IPS-18c (cell line): ENCODE measurements around the gene IL17RE.
"Not testable (repeated sequence)": the region's sequence is repeated elsewhere in the genome, so short reads cannot be mapped to it uniquely, and the experiment has no call there.

ENCODE experiments used
- H3K4me3 ChIP-seq: 2 replicates; pipeline ENCODE4 v1.7.0; 2013; ENCODE audit warnings: low read depth, mild to moderate bottlenecking, low read length, moderate library complexity; ENCODE audit not compliant: insufficient read depth
- H3K9me3 ChIP-seq: one replicate; pipeline ENCODE4 v1.6.1; 2013; ENCODE audit warnings: mild to moderate bottlenecking, low read length, moderate library complexity; ENCODE audit not compliant: control insufficient read depth, insufficient read depth

IL17RE gene

DNA sequence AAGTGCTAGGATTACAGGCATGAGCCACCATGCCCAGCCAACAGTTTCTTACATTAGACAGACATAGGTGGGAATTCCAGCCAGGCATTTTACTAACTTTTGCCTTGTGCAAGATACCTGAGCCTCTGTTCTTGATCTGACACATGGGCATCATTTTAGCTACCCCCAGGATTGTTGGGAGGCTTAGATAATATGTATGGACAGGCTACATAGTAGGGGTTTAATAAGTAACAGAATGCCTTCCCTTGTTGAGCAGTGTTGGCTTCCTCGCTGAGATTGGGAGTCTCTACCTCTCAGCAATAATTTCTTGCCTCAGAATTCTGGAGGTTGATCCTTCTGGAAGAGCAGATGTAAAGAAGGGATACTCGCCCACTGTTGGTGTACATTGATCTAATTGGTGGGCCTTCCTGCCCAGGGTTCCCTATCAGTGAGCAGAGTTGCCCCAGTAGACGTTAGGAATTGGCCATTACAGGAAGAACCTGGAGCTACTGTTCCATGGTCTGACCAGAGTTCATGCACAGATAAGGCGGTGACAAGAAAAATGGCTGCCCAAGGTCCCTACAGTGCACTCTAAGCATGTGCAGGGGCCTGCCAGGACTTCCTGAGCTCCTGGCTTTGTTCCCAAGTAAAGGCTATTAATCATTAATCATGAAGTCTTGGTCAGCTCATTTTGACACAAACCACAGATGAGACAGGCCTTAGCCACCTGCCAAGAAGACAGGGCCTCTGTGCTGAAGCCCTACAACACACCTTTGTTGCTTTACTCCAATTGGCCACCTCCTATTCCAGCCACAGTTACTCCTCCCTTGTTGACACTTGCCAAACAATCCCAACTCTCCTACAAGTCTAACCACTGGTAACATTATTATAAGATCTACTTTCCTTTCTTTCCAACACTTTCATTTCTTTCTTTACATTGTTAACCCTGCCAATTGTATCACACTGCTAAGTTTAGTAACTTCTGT, 5.0 kb upstream of the IL17RE start:
- H3K4me3 ChIP-seq, result no peak overlapping the region
- H3K9me3 ChIP-seq, result no peaks in the 10 kb centered on the region

DNA sequence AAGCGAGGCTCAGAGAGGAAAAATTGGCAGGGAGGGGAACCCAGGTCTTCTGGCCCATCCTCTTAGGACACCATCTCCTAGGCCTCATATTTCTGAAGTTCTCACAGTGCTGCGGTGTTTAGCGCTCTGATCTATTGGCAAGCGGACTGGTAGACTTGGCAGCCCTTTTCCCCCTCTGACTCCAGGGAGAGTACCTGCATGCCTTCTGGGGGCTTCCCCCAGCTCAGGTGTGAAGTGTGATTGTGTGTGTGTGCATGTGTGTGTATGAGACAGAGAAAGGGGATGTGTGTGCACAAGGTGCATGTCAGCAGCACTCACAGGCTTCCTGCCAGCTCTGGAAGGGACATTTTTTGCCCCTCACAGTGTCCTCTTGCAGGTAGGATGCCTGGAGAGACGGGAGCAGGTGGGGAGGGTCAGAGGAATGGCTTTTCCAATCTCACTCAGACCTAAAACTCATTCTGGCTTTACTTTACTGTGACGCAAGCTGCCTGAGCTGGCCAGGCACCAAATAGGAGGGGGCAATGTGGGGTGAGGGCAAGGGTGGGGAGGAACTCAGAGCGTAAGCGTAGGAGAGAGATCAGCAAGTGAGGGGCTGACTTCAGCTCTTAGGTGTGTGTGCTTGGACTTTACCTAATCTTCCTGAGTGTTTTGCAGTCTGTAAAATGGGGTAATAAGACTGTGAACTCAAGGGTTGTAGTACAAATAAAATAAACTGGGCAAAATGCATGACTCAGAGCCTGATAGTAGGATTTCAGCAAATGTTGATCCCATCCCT, 4.0 kb upstream of the IL17RE start:
- Histone ChIP-seq H3K4me3 (no peak overlapping the region), H3K9me3 (no peaks in the 10 kb centered on the region)

DNA sequence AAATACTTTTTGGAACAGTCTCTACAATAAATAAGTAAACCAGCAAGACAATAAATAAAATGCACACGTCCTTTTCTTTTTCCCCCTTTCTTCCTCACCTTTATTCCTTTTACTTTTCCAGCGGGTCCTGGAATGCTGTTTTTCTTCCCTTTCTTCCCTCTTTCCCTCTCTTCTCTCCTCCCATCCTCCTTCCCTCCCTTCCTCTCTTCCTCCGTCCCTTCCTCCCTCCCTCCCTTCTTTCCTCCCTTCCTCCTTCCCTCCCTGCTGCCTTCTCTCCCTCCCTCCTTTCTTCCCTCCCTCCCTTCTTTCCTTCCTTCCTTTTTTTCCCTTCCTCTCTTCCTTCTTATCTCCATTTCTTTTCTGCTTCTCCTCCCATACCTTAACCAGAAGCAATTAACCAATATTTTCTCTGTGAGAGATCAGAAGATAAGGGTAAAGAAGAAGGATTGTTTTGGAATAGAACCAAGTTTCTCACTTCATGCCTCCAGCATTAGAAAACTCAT, 3.3 kb upstream of the IL17RE start:
- H3K4me3 ChIP-seq, result no peak overlapping the region
- no peaks in the 10 kb centered on the region for H3K9me3 ChIP-seq

DNA sequence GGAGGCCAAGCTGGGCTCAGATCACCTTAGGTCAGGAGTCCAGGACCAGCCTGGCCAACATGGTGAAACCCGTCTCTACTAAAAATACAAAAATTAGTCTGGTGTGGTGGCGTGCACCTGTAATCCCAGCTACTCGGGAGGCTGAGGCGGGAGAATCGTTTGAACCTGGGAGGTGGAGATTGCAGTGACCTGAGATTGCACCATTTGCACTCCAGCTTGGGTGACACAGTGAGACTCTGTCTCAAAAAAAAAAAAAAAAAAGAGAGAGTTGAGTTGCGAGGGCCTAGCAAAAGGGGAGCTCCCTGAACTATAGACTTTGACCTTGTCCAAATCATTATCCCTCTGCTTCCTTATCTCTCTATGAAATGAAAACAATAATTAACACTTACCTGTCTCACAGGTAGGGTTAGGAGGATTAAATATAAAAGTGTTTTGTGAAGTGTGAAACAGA, 1.7 kb upstream of the IL17RE start:
- H3K9me3 ChIP-seq, H3K4me3 ChIP-seq: not testable (repeated sequence)

DNA sequence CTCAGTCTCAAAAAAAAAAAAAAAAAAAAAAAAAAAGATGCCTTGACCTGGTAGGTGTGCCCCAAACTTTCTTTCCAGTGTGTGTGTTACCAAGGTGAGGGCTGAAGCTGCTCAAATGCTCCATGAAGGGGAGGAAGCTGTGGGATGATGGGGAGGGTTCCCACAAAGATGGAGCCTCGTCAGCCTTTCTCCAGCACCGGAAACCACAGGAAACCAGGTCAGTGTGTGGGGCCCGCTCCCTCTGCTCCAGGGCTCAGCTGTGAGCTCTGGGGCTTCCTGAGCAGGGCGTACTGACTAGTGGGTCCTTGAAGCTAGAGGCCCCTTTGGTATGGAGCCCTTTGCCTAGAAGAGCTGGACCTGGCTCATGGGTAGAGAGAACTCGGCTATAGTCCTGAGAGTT, 681 bp upstream of the IL17RE start:
- Histone ChIP-seq H3K9me3 (no peaks in the 10 kb centered on the region), H3K4me3 (no peak overlapping the region)

DNA sequence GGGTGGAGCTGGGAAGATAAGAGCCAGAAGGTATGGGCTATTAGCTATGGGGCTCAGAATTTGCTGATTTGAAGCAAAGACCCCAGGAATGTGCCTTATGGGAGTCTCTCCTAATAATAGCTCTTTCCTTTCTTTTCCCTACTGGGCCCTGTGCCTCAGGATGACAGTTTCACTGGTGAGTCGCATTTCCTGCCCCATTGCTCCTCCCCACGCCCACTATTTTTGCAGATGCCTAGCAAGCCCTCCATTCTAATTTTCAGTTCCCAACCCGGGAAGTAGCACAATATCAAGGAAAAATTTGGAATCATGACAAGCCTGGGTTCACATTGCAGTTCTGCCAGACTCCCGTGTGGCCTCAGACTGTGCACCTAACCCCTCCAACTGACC, 583 bp downstream of the IL17RE start:
- no peak overlapping the region for H3K4me3 ChIP-seq
- no peaks in the 10 kb centered on the region for H3K9me3 ChIP-seq

DNA sequence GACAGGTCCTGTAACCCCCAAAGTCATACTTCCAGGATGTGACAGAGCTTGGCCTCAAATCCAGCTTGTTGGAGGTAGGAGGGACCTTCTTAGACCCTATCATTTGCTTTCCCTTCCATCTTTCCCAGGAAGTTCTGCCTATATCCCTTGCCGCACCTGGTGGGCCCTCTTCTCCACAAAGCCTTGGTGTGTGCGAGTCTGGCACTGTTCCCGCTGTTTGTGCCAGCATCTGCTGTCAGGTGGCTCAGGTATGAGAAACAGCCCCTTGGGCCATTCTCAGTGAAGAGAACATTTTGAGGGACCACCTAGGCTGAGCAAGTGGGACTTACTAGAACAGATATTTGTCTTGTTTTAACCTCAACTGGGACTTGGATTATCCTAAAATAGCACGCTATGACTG, 1.3 kb downstream of the IL17RE start:
- no peak overlapping the region for H3K4me3 ChIP-seq
- H3K9me3 ChIP-seq, result no peaks in the 10 kb centered on the region

DNA sequence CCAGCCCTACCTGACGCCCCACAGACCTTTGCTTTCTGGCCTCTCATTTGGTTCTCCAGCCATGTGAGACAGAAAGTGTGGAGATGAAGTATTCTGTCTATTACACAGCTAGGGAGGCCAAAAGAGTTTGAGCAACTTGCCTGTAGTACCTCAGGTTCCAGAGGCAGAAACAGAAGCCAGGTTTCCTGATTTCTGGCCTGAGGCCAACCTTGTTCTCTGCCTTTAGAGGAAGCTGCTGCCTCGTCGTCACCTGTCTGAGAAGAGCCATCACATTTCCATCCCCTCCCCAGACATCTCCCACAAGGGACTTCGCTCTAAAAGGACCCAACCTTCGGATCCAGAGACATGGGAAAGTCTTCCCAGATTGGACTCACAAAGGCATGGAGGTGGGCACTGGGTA, 3.8 kb downstream of the IL17RE start:
- no peak overlapping the region for H3K4me3 ChIP-seq
- no peaks in the 10 kb centered on the region for H3K9me3 ChIP-seq

DNA sequence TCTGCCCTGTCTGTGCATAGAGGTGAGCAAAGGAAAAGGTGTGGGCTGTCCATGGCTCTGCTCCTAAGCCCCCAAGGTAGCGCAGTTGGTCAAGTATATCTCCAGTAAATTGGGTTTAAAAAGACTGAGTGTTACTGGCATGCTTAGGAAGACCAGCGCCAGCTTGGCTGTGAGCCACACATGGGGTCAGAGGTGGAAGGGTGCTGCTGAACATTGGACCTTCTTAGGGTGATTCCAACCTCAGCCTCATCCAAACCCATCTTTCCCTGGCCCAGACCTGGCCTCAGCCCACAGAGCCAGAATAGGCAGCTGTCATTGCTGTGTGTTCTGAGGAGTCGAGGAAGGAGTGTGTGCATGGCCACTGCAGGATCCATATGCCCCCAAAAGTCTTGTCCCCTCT, 5.6 kb downstream of the IL17RE start:
- no peaks in the 10 kb centered on the region for H3K9me3 ChIP-seq
- no peak overlapping the region for H3K4me3 ChIP-seq

DNA sequence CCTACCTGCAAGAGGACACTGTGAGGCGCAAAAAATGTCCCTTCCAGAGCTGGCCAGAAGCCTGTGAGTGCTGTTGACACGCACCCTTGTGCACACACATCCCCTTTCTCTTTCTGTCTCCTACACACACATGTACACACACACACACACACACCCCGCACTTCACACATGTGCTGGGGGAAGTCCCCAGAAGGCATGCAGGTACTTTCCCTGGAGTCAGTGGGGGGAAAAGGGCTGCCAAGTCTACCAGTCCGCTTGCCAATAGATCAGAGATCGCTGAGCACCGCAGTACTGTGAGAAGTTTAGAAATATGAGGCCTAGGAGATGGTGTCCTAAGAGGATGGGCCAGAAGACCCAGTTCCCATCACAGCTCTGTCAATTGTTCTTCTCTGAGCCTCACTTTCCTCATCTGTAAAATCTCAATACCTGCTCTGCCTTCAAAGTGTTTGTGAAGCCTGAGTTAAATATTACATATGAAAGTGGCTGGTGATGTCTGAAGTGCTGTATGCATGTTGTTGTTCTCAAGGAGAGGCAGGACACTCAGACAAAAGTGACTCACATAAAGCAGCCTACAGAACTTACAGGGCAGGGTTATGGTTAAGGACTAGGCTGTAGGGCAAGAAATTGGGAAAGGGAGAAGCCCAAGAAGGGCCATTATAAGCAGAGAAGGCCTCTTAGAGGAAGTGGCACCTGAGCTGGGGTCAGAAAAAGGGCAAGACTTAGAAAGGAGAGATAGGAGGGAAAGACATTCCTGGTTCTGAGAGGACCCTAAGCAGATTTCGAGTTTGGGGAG, 6.8 kb downstream of the IL17RE start:
- Histone ChIP-seq H3K4me3 (no peak overlapping the region), H3K9me3 (no peaks in the 10 kb centered on the region)

DNA sequence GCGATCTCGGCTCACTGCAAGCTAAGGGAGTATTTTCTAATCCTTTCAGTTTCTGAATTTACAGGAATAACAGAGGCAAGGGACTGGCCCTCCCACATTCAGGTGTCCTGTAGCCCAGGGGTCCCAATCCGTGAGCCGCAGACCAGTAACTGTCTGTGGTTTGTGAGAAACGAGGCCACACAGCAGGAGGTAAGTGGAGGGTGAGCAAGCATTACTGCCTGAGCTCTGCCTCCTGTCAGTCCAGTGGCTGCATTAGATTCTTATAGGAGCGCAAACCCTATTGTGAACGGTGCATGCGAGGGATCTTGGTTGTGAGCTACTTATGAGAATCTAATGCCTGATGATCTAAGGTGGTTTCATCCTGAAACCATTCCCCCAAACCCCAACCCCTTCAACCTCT, 9.2 kb downstream of the IL17RE start:
- H3K9me3 ChIP-seq, result no peaks in the 10 kb centered on the region
- H3K4me3 ChIP-seq, result no peak overlapping the region

DNA sequence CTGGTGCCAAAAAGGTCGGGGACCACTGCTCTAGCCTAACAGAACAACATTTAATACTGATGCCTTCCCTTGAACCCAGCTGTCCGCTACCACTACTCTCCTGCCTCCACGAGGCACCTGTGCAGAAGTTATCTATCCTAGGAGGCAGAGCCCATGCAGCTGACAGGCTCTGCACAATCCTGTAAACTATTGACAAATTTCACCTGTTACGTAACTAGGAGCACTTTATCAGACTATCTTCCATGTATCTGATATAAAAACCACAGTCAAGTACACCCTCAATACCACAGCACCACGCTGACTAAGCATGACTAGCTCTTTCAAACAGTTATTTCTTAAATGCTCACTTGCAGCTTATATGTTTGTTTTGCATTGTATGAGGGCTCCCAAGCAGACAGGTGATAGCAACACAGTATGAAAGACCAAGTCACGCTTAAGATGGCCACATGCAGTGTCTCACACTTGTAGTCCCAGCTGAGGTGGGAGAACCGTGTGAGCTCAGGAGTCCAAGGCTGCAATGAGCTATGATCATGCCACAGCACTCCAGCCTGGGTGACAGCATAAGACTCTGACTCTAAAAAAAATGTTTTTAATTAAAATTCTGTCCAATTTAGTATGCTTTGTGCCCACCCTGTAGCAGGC, 9.8 kb downstream of the IL17RE start:
- Histone ChIP-seq H3K4me3 (no peak overlapping the region), H3K9me3 (no peaks in the 10 kb centered on the region)

DNA sequence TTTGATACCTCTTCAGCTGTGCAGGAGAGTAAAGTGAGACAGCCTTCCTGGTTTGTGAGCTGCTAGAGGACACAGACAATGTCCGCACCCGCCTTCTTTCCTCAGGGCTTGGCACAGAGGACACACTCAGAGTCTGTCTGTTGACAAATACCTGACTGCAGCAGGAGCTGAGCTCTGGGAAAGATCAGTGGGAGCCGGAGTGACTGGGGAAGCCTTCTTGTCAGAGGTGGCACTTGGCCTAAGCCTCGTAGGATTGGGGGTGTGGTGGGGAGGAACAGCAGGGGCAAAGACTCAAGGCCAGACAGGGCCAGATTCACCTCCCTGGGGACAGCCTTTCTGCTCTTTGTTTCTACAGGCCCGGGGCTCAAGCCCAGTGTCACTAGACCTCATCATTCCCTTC, 11.0 kb downstream of the IL17RE start:
- Histone ChIP-seq H3K4me3 (no peak overlapping the region), H3K9me3 (no peaks in the 10 kb centered on the region)

DNA sequence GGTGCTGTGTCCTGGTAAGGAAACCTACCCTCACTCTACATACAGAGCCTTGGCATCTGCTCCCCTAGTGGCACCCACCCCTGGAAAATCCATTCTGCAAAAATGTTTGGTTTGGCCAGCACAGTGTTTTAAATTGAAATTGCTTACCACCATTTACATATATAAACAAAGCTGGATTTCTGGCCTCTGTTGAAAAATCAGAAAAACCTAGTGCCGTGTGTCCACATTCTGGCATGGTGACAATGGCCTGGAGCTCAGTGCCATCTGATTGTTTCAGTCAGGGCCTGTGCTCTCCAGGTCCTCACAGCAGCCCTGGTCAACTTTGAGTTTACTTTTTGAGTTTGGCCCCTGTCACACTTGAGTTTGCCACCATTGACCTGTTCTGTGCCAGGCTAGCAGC, 11.4 kb downstream of the IL17RE start:
- Histone ChIP-seq H3K4me3 (no peak overlapping the region), H3K9me3 (no peaks in the 10 kb centered on the region)

DNA sequence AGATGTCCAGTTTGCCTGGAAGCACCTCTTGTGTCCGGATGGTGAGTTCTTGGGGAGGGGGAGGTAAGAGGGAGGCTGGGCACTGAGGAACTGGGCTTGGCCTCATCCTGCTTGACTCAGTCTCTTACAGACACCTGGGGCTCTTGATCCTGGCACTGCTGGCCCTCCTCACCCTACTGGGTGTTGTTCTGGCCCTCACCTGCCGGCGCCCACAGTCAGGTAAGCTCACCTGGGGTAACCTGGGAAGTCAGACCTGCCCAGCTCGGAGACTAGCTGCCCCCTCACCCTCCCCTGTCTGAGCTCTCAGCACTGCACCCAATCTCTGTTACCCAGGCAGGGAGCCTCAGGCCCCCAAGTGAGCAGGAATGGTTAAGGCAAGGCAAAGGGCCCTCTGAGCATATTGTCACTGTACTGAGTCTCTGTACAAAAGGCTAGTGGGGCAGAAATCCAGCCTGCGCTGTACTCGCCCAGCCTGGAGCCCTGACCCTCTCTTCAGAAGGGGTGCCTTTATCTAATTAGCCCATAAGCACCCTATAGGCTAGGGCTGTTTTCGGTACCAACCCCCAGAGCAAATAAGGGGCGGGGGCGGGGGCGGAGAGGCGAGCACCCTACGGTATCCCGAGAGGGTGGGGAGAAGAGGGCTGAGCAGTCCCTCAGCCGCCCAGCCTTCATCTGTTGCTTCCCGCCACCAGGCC, 12.1 kb downstream of the IL17RE start:
- H3K9me3 ChIP-seq, result no peaks in the 10 kb centered on the region
- peak overlapping the region; percentile 70 for H3K4me3 ChIP-seq
